ENCODE measurements around the gene KIAA1328.

Gene KIAA1328

DNA sequence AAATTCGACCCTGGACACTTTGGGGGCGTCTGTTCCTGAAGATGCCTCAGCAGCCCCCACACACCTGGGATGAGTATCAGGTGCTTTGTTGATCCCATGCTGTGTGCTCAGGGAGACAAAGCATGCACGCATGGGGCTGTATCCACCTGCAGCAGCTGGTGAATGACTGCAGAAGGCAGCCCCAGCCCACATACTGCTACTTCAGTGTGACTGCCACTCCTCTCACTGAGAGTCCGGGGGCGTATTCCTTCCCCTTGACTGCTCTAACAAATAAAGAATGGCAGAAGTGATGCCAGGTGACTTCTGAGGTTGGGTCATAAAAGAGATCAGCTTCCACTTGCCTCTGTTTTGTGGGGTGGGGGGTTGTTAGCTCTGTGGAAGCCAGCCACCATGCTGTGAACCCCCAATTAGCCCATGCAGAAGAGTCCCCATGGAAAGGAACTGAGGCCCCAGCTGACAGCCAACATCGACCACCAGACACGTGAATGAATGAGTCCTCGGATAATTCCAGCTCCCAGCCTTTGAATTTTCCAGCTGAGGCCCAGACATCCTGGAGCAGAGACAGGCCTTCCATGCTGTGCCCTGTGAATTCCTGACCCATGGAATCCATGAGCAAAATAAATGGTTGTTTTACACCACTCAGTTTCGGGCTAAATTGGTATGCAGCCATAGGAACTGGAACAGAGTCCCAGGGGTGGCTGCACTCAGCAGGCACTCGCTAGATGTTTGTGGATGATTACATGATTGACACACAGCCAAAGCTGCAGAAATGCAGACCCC lies 447.4 kb downstream of the KIAA1328 start:
- no peak overlapping the region for H3K9ac ChIP-seq (ENCODE audit: low read depth in 1 of 2, low read length in 2 of 2)
- no peaks in the 10 kb centered on the region for H3K9me3 ChIP-seq (ENCODE audit: control insufficient read depth in 1 of 2, low read length in 2 of 2)
- no peak overlapping the region for H3K27ac ChIP-seq (ENCODE audit: low read depth, low read length)
- no peak overlapping the region for H3K4me3 ChIP-seq (ENCODE audit: low read depth in 1 of 2, low read length in 2 of 2)
- H3K27me3 ChIP-seq (ENCODE audit: control insufficient read depth in 1 of 2, insufficient read depth in 2 of 2, low read length in 2 of 2), result no peaks in the 10 kb centered on the region
- H3K36me3 ChIP-seq (ENCODE audit: control insufficient read depth in 1 of 2, insufficient read depth in 2 of 2, low read length in 2 of 2), result no peaks in the 10 kb centered on the region
- H3K4me1 ChIP-seq (ENCODE audit: control insufficient read depth in 1 of 2, insufficient read depth in 2 of 2, low read length in 2 of 2), result no peaks in the 10 kb centered on the region

DNA sequence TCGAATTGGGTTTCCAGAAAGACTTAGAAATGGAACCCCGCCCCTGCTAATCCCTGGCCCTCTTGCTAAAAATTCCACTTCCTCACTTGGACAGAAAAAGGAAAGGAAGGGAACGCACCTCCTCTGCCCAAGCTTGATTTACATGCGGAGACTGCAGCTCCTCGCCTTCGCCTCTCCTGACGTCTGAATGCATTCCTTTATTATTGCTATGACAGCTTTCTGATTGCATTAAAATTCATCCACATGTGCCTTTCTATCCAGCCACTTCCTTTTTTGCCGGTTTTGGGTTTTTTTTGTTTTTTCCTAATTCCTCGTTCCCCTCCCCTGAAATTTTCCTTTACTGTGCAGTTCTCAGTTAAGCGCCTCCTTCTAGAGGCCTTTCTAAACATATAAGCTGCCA lies 448.9 kb downstream of the KIAA1328 start:
- H3K4me3 ChIP-seq (ENCODE audit: low read depth in 1 of 2, low read length in 2 of 2), result no peak overlapping the region
- no peak overlapping the region for H3K27ac ChIP-seq (ENCODE audit: low read depth, low read length)
- H3K27me3 ChIP-seq (ENCODE audit: control insufficient read depth in 1 of 2, insufficient read depth in 2 of 2, low read length in 2 of 2), result no peaks in the 10 kb centered on the region
- no peaks in the 10 kb centered on the region for H3K9me3 ChIP-seq (ENCODE audit: control insufficient read depth in 1 of 2, low read length in 2 of 2)
- no peaks in the 10 kb centered on the region for H3K4me1 ChIP-seq (ENCODE audit: control insufficient read depth in 1 of 2, insufficient read depth in 2 of 2, low read length in 2 of 2)
- no peaks in the 10 kb centered on the region for H3K36me3 ChIP-seq (ENCODE audit: control insufficient read depth in 1 of 2, insufficient read depth in 2 of 2, low read length in 2 of 2)
- H3K9ac ChIP-seq (ENCODE audit: low read depth in 1 of 2, low read length in 2 of 2), result no peak overlapping the region

Data from duodenal mucosa (tissue), 2 donors.